Right forelimb (tissue), 1 donor: ENCODE data around the gene HDGFL2.
A peak's percentile ranks its signal among the peaks of the same experiment; 100 is the strongest.
"Not testable (repeated sequence)": the region's sequence is repeated elsewhere in the genome, so short reads cannot be mapped to it uniquely, and the experiment has no call there.

Experiments
- DNase-seq: peaks from one replicate; pipeline ENCODE4 v3.0.0-alpha.2; 2018

The HDGFL2 gene

GRCh38 chr19:4516939-4517300 lies 44.8 kb downstream of the HDGFL2 start:
- no peak for DNase-seq

GRCh38 chr19:4517451-4518057 lies 45.5 kb downstream of the HDGFL2 start:
- DNase-seq: no peak

- no peak for DNase-seq
Observed at GRCh38 chr19:4518345-4519171, 46.5 kb downstream of the HDGFL2 start, which contains the start of gene PLIN4. PLIN4 (minus strand) TSS chr19:4518486; CDS start chr19:4518272, 214 bp downstream.

- DNase-seq: no peak
Observed at GRCh38 chr19:4519172-4519496, 47.0 kb downstream of the HDGFL2 start.

- no peak for DNase-seq
Observed at GRCh38 chr19:4519521-4520277, 47.6 kb downstream of the HDGFL2 start.

- DNase-seq: no peak
Observed at GRCh38 chr19:4521170-4521887, 49.2 kb downstream of the HDGFL2 start.

GRCh38 chr19:4521888-4522242 lies 49.8 kb downstream of the HDGFL2 start:
- DNase-seq: no peak

GRCh38 chr19:4522291-4523002 lies 50.4 kb downstream of the HDGFL2 start:
- DNase-seq: no peak

- no peak for DNase-seq
Observed at GRCh38 chr19:4523306-4524110, 51.4 kb downstream of the HDGFL2 start.

- peak; percentile 64 for DNase-seq
Observed at GRCh38 chr19:4524808-4525562, 52.9 kb downstream of the HDGFL2 start.

- no peak for DNase-seq
Observed at GRCh38 chr19:4525563-4526002, 53.5 kb downstream of the HDGFL2 start.

- not testable (repeated sequence) for DNase-seq
Observed at GRCh38 chr19:4527377-4527776, 55.3 kb downstream of the HDGFL2 start.

- no peak for DNase-seq
Observed at GRCh38 chr19:4528843-4529242, 56.7 kb downstream of the HDGFL2 start.

- DNase-seq: no peak
Observed at GRCh38 chr19:4529924-4530522, 57.9 kb downstream of the HDGFL2 start.

- DNase-seq: no peak
Observed at GRCh38 chr19:4531562-4532165, 59.6 kb downstream of the HDGFL2 start.

- DNase-seq: no peak
Observed at GRCh38 chr19:4533334-4533733, 61.2 kb downstream of the HDGFL2 start.

GRCh38 chr19:4533835-4534424 lies 61.8 kb downstream of the HDGFL2 start:
- no peak for DNase-seq

- DNase-seq: peak; percentile 76
Observed at GRCh38 chr19:4534836-4535658, 63.0 kb downstream of the HDGFL2 start, which contains the start of gene PLIN5. PLIN5 (minus strand) TSS chr19:4535224; CDS start chr19:4534074, 1,150 bp downstream.
